ENCODE measurements around the gene NKTR.

NKTR gene

GRCh38 chr3:42651248-42652091 is 51.0 kb downstream of the NKTR start:
- DNase-seq, result no peak

GRCh38 chr3:42652251-42652610 is 51.7 kb downstream of the NKTR start:
- DNase-seq, result no peak

GRCh38 chr3:42652611-42653302 is 52.3 kb downstream of the NKTR start:
- no peak for DNase-seq

GRCh38 chr3:42653303-42653559 is 52.7 kb downstream of the NKTR start:
- no peak for DNase-seq

- DNase-seq, result no peak
These were observed 53.3 kb downstream of the NKTR start, which contains the start of gene ZBTB47 for GRCh38 chr3:42653560-42654330. Gene ZBTB47, plus strand, starts transcription at chr3:42653697. Its CDS starts 4,659 bp downstream, at chr3:42658356.

- DNase-seq, result no peak
These were observed 54.1 kb downstream of the NKTR start for GRCh38 chr3:42654331-42655201.

- no peak for DNase-seq
These were observed 54.9 kb downstream of the NKTR start for GRCh38 chr3:42655331-42655888.

- DNase-seq, result no peak
These were observed 55.6 kb downstream of the NKTR start for GRCh38 chr3:42655980-42656679.

- DNase-seq, result no peak
These were observed 56.5 kb downstream of the NKTR start for GRCh38 chr3:42656680-42657610.

GRCh38 chr3:42657675-42658074 is 57.2 kb downstream of the NKTR start:
- DNase-seq, result no peak

- DNase-seq, result no peak
These were observed 57.7 kb downstream of the NKTR start for GRCh38 chr3:42658091-42658770.

GRCh38 chr3:42658771-42659390 is 58.4 kb downstream of the NKTR start:
- DNase-seq, result no peak

GRCh38 chr3:42659451-42660130 is 59.1 kb downstream of the NKTR start:
- DNase-seq, result no peak

- DNase-seq, result no peak
These were observed 59.7 kb downstream of the NKTR start for GRCh38 chr3:42660131-42660715.

GRCh38 chr3:42660898-42661297 is 60.4 kb downstream of the NKTR start:
- DNase-seq, result no peak

- no peak for DNase-seq
These were observed 61.1 kb downstream of the NKTR start for GRCh38 chr3:42661593-42662022.

- DNase-seq, result no peak
These were observed 61.7 kb downstream of the NKTR start for GRCh38 chr3:42662037-42662812.
